GM21825 (cell line): ENCODE measurements around the gene CXCL3.

Source experiments
- ATAC-seq: cut with Tn5 transposase; IDR thresholded peaks from one replicate; pipeline ENCODE4 v1.9.1; 2021; ENCODE audit warnings: mild to moderate bottlenecking, moderate library complexity; ENCODE audit not compliant: unreplicated experiment

Gene CXCL3

GRCh38 chr4:74056114-74056857, 17.8 kb upstream of the CXCL3 start:
- no peak for ATAC-seq

- ATAC-seq: no peak
These were observed 17.0 kb upstream of the CXCL3 start for GRCh38 chr4:74055498-74055897.

GRCh38 chr4:74055096-74055495, 16.6 kb upstream of the CXCL3 start:
- ATAC-seq: no peak

GRCh38 chr4:74054483-74055047, 16.1 kb upstream of the CXCL3 start:
- no peak for ATAC-seq

GRCh38 chr4:74047152-74047551, 8.7 kb upstream of the CXCL3 start:
- ATAC-seq: no peak

- no peak for ATAC-seq
These were observed 7.3 kb upstream of the CXCL3 start for GRCh38 chr4:74045772-74046171.

- no peak for ATAC-seq
These were observed 6.8 kb upstream of the CXCL3 start for GRCh38 chr4:74045247-74045646.

- no peak for ATAC-seq
These were observed 6.2 kb upstream of the CXCL3 start for GRCh38 chr4:74044677-74045076.

GRCh38 chr4:74042681-74043080, 4.2 kb upstream of the CXCL3 start:
- ATAC-seq: no peak

GRCh38 chr4:74041418-74041817, 2.9 kb upstream of the CXCL3 start:
- ATAC-seq: no peak

- peak; percentile 15 for ATAC-seq
These were observed 850 bp upstream of the CXCL3 start for GRCh38 chr4:74039315-74039763.

- ATAC-seq: no peak
These were observed 434 bp downstream of the CXCL3 start for GRCh38 chr4:74038086-74038424.

- ATAC-seq: no peak
These were observed 1.2 kb downstream of the CXCL3 start for GRCh38 chr4:74037076-74037955.

GRCh38 chr4:74033739-74034138, 4.8 kb downstream of the CXCL3 start:
- no peak for ATAC-seq

GRCh38 chr4:74032064-74032463, 6.4 kb downstream of the CXCL3 start:
- ATAC-seq: no peak

- no peak for ATAC-seq
These were observed 6.9 kb downstream of the CXCL3 start for GRCh38 chr4:74031576-74031975.

GRCh38 chr4:74030285-74030684, 8.2 kb downstream of the CXCL3 start:
- ATAC-seq: no peak

GRCh38 chr4:74028504-74028903, 10.0 kb downstream of the CXCL3 start:
- no peak for ATAC-seq

- ATAC-seq: no peak
These were observed 14.8 kb downstream of the CXCL3 start for GRCh38 chr4:74023709-74024108.

- no peak for ATAC-seq
These were observed 16.9 kb downstream of the CXCL3 start for GRCh38 chr4:74021601-74022000.

GRCh38 chr4:74018771-74019170, 19.7 kb downstream of the CXCL3 start:
- ATAC-seq: no peak

- no peak for ATAC-seq
These were observed 20.4 kb downstream of the CXCL3 start for GRCh38 chr4:74018116-74018515.
